HEK293 (cell line): ENCODE results near the gene COA8.

Source experiments
- CTCF ChIA-PET: fragments of 350-600 bp; formaldehyde crosslinking; extraction: SDS; loops from one replicate; lab custom pipeline; 2021; ENCODE audit warnings: antibody characterized with exemption; lab: Yijun Ruan, JAX
- POLR2A ChIA-PET: fragments of 300-600 bp; formaldehyde crosslinking; extraction: SDS; loops from one replicate; lab custom pipeline; 2020; ENCODE audit warnings: antibody characterized with exemption, inconsistent platforms; lab: Yijun Ruan, JAX
- H3K27ac ChIP-seq: fragments of 200-500 bp; sonication (Bioruptor generic); 2 replicates; pipeline ENCODE4 v1.5.1; 2014; ENCODE audit warnings: low read depth, low read length, control low read depth, inconsistent platforms; ENCODE audit errors: extremely low read depth
- H3K36me3 ChIP-seq, 2 experiments: fragments of 200-500 bp in 1 of 2; sonication (Bioruptor generic) in 1 of 2; 1 replicate in 1 of 2; 2 replicates in 1 of 2; pipeline ENCODE4 v1.5.1; 2014 to 2017; ENCODE audit warnings: inconsistent platforms in 2 of 2, low read length in 2 of 2; ENCODE audit not compliant: control insufficient read depth in 2 of 2, insufficient read depth in 1 of 2
- H3K4me1 ChIP-seq: fragments of 200-500 bp; sonication (Bioruptor generic); 2 replicates; pipeline ENCODE4 v1.5.1; 2014; ENCODE audit warnings: mild to moderate bottlenecking, low read length, inconsistent platforms; ENCODE audit not compliant: control insufficient read depth, insufficient read depth
- H3K4me3 ChIP-seq: 2 replicates; pipeline ENCODE4 v1.5.1; 2011; ENCODE audit warnings: low read depth, mild to moderate bottlenecking, control low read depth, low read length, moderate library complexity
- H3K9me3 ChIP-seq: fragments of 200-500 bp; sonication (Bioruptor generic); 2 replicates; pipeline ENCODE4 v1.5.1; 2014; ENCODE audit warnings: low read depth, low read length, inconsistent platforms; ENCODE audit not compliant: control insufficient read depth, insufficient read depth
- BCL6B ChIP-seq: fragments of 450-650 bp; formaldehyde crosslinking; IDR thresholded peaks from 2 replicates; pipeline ENCODE4 v1.5.1; 2017; ENCODE audit warnings: missing biosample characterization, missing genetic modification characterization
- GLI4 ChIP-seq: fragments of 450-650 bp; formaldehyde crosslinking; IDR thresholded peaks from 2 replicates; pipeline ENCODE4 v1.5.1; 2016; ENCODE audit warnings: missing biosample characterization, missing genetic modification characterization
- GLIS1 ChIP-seq: fragments of 450-650 bp; formaldehyde crosslinking; IDR thresholded peaks from 2 replicates; pipeline ENCODE4 v1.5.1; 2016; ENCODE audit warnings: missing biosample characterization, missing genetic modification characterization
- GLIS2 ChIP-seq: fragments of 450-650 bp; formaldehyde crosslinking; IDR thresholded peaks from 2 replicates; pipeline ENCODE4 v1.5.1; 2016; ENCODE audit warnings: missing biosample characterization, missing genetic modification characterization
- PRDM1 ChIP-seq: fragments of 450-650 bp; formaldehyde crosslinking; IDR thresholded peaks from 2 replicates; pipeline ENCODE4; 2016; ENCODE audit warnings: missing biosample characterization, missing genetic modification characterization
- WT1 ChIP-seq: fragments of 450-650 bp; formaldehyde crosslinking; IDR thresholded peaks from 2 replicates; pipeline ENCODE4 v1.5.1; 2016; ENCODE audit warnings: missing biosample characterization, missing genetic modification characterization
- ZEB2 ChIP-seq: fragments of 450-650 bp; formaldehyde crosslinking; IDR thresholded peaks from 2 replicates; pipeline ENCODE4 v1.5.1; 2016; ENCODE audit warnings: missing biosample characterization, missing genetic modification characterization
- ZFP69B ChIP-seq: fragments of 450-650 bp; formaldehyde crosslinking; IDR thresholded peaks from 2 replicates; pipeline ENCODE4 v1.5.1; 2016; ENCODE audit warnings: missing biosample characterization, missing genetic modification characterization
- ZIC2 ChIP-seq: fragments of 450-650 bp; formaldehyde crosslinking; IDR thresholded peaks from 2 replicates; pipeline ENCODE4 v1.5.1; 2016; ENCODE audit warnings: missing biosample characterization, missing genetic modification characterization
- ZNF26 ChIP-seq: fragments of 450-650 bp; formaldehyde crosslinking; IDR thresholded peaks from 2 replicates; pipeline ENCODE4 v1.5.1; 2016; ENCODE audit warnings: missing biosample characterization, missing genetic modification characterization
- ZNF266 ChIP-seq: fragments of 450-650 bp; formaldehyde crosslinking; IDR thresholded peaks from 2 replicates; pipeline ENCODE4 v1.5.1; 2016; ENCODE audit warnings: missing biosample characterization, missing genetic modification characterization, low read depth
- ZNF391 ChIP-seq: fragments of 450-650 bp; formaldehyde crosslinking; IDR thresholded peaks from 2 replicates; pipeline ENCODE4 v1.5.1; 2016; ENCODE audit warnings: low read depth, missing biosample characterization, missing genetic modification characterization, borderline replicate concordance
- ZNF600 ChIP-seq: fragments of 450-650 bp; formaldehyde crosslinking; IDR thresholded peaks from 2 replicates; pipeline ENCODE4 v1.5.1; 2016; ENCODE audit warnings: missing biosample characterization, missing genetic modification characterization

COA8 gene

GRCh38 chr14:103546652-103547454 is 15.9 kb upstream of the COA8 start (continued):
- TF ChIP-seq ZNF266 (tag by site-specific recombination): no peak
- TF ChIP-seq GLIS2 (tag by site-specific recombination): peak; percentile 91
- peak; percentile 96 for TF ChIP-seq ZFP69B
- peak; percentile 95 for TF ChIP-seq ZNF600
- peak; percentile 79; the same call in 1 of the 2 replicates for TF ChIP-seq ZNF391 (tag by site-specific recombination)
- peak; percentile 92; the same call in 1 of the 2 replicates for TF ChIP-seq ZEB2 (tag by site-specific recombination)

- CTCF ChIA-PET: interaction anchor here (0.5 to 6.0 kb wide), 13 partner anchors 11 to 443 kb away, joined by 3 to 48 read pairs (median 4); partner anchors contain the start of gene BAG5
- Histone ChIP-seq H3K4me1 (no peaks in the 10 kb centered on the region; the same call in 1 of the 2 replicates), H3K27ac (no peak overlapping the region), H3K9me3 (no peaks in the 10 kb centered on the region), H3K4me3 (no peak overlapping the region), H3K36me3 (no peaks in the 10 kb centered on the region)
- TF ChIP-seq ZIC2 (tag by site-specific recombination) (peak; percentile 67), GLI4 (tag by site-specific recombination) (no peak), GLIS1 (tag by site-specific recombination) (peak; percentile 66)
- POLR2A ChIA-PET: interaction anchor here (0.6 to 2.4 kb wide), 2 partner anchors 26 to 29 kb away, joined by 5 to 12 read pairs; partner anchors contain the start of gene CKB
Measured at GRCh38 chr14:103547455-103547940, 15.3 kb upstream of the COA8 start.

- CTCF ChIA-PET: interaction anchor here (1.6 to 6.0 kb wide), 4 partner anchors 10 to 30 kb away, joined by 4 to 48 read pairs (median 16); partner anchors contain the start of gene BAG5
Measured at GRCh38 chr14:103547941-103548462, 14.8 kb upstream of the COA8 start.

More at GRCh38 chr14:103547941-103548462, 14.8 kb upstream of the COA8 start:
- no peak overlapping the region for H3K27ac ChIP-seq
- TF ChIP-seq BCL6B: no peak
- no peak for TF ChIP-seq GLI4 (tag by site-specific recombination)
- no peak for TF ChIP-seq ZNF26 (tag by site-specific recombination)
- no peak for TF ChIP-seq PRDM1 (tag by site-specific recombination)
- no peak for TF ChIP-seq WT1 (tag by site-specific recombination)
- no peaks in the 10 kb centered on the region; the same call in 1 of the 2 replicates for H3K4me1 ChIP-seq
- H3K4me3 ChIP-seq: no peak overlapping the region
- POLR2A ChIA-PET: no interaction called here
- H3K9me3 ChIP-seq: no peaks in the 10 kb centered on the region
- no peaks in the 10 kb centered on the region for H3K36me3 ChIP-seq
